ENCODE data around the gene SIGLEC8.

DNA sequence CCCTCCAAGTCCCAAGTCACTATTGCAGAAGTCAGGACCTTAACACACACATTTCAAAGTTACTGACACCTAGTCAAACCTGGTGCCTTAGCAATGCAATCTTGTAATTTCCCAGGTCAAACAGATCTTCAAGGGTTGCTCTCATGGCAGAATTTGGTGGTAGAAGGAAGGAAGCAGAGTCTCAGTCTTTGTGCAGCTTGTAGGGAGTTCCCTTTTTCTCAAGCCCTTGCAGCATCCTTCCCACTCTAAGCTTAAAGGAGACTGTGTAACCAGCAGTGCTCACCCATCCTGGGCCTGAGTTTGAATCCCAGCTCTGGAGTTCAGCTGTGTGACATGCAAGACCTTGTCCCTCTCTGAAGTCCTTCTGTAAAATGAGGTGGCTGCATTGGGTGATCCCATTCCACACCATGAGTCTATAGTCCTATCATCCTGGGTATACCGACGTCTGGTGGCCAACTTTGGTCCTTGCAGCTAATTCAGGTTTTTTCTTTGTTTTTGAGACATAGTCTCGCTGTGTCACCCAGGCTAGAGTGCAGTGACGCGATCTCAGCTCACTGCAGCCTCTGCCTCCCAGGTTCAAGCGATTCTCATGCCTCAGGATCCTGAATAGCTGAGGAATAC lies 50.6 kb downstream of the SIGLEC8 start:
- TF ChIP-seq, protein P1, sequence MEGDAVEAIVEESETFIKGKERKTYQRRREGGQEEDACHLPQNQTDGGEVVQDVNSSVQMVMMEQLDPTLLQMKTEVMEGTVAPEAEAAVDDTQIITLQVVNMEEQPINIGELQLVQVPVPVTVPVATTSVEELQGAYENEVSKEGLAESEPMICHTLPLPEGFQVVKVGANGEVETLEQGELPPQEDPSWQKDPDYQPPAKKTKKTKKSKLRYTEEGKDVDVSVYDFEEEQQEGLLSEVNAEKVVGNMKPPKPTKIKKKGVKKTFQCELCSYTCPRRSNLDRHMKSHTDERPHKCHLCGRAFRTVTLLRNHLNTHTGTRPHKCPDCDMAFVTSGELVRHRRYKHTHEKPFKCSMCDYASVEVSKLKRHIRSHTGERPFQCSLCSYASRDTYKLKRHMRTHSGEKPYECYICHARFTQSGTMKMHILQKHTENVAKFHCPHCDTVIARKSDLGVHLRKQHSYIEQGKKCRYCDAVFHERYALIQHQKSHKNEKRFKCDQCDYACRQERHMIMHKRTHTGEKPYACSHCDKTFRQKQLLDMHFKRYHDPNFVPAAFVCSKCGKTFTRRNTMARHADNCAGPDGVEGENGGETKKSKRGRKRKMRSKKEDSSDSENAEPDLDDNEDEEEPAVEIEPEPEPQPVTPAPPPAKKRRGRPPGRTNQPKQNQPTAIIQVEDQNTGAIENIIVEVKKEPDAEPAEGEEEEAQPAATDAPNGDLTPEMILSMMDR (conservative IDR thresholded peaks at IDR 0.05; ENCODE audit: low read depth, low read length) = peak; percentile 30
- TF ChIP-seq POLR2A (IDR thresholded peaks at IDR 0.05; ENCODE audit: low read depth, low read length) = no peak

Data from IMR-90 (cell line).